Measurements from ENCODE around the gene AKAP6.

DNA sequence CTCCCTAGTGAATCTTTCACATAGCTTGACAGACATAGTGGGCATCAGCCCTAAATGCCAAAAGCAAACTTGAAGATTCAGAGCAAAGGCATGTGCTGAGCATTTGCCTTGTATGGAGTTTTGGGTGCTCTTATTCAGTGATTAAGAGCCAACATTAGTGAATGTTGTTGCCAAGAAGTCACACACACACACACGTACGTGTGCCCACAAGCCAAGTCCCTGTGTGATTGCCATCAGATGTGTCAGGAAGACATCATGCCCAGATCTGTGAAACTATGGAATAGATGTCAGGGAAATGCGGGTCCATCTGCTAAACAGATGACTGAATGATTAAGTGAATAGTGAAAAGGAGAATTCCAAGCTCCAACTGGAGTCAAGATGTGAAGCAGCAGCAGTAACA lies 149.0 kb downstream of the AKAP6 start:
- TF ChIP-seq, protein P1, sequence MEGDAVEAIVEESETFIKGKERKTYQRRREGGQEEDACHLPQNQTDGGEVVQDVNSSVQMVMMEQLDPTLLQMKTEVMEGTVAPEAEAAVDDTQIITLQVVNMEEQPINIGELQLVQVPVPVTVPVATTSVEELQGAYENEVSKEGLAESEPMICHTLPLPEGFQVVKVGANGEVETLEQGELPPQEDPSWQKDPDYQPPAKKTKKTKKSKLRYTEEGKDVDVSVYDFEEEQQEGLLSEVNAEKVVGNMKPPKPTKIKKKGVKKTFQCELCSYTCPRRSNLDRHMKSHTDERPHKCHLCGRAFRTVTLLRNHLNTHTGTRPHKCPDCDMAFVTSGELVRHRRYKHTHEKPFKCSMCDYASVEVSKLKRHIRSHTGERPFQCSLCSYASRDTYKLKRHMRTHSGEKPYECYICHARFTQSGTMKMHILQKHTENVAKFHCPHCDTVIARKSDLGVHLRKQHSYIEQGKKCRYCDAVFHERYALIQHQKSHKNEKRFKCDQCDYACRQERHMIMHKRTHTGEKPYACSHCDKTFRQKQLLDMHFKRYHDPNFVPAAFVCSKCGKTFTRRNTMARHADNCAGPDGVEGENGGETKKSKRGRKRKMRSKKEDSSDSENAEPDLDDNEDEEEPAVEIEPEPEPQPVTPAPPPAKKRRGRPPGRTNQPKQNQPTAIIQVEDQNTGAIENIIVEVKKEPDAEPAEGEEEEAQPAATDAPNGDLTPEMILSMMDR (conservative IDR thresholded peaks at IDR 0.05), result no peak
- TF ChIP-seq ZFX (IDR thresholded peaks at IDR 0.05), result no peak
